HG03442 (cell line): ENCODE data around the gene PPP1R12C.

Source experiments
- ATAC-seq: cut with Tn5 transposase; IDR thresholded peaks from one replicate; pipeline ENCODE4 v1.9.1; 2021; ENCODE audit warnings: mild to moderate bottlenecking, moderate library complexity; ENCODE audit not compliant: unreplicated experiment

Gene PPP1R12C

GRCh38 chr19:55046975-55047622, 70.3 kb downstream of the PPP1R12C start:
- ATAC-seq, result no peak

- no peak for ATAC-seq
Observed at GRCh38 chr19:55044771-55045716, 72.4 kb downstream of the PPP1R12C start.

GRCh38 chr19:55044286-55044685, 73.2 kb downstream of the PPP1R12C start:
- ATAC-seq, result no peak

GRCh38 chr19:55042688-55043087, 74.7 kb downstream of the PPP1R12C start:
- no peak for ATAC-seq

GRCh38 chr19:55042344-55042678, 75.1 kb downstream of the PPP1R12C start:
- ATAC-seq, result no peak

- no peak for ATAC-seq
Observed at GRCh38 chr19:55041627-55042343, 75.7 kb downstream of the PPP1R12C start.

- ATAC-seq, result no peak
Observed at GRCh38 chr19:55041244-55041626, 76.2 kb downstream of the PPP1R12C start.
